ENCODE results near the gene RBP2. TPM values are rescaled to one million over a fixed set of nuclear protein-coding genes. Genes with fewer than 3 reads are reported as not detected.

Gene RBP2
- total RNA-seq, 1 donor from 2014 or later = not detected

Other genes with a start within 250 kb of the RBP2 start
- gene MRPS22, start 132.5 kb downstream of the RBP2 start, total RNA-seq = 55.4 and 58.2 TPM in 2 replicates
- gene COPB2, start 86.9 kb downstream of the RBP2 start, total RNA-seq = 140 and 174 TPM in 2 replicates
- gene RBP1, start 63.2 kb upstream of the RBP2 start, total RNA-seq = 126 and 362 TPM in 2 replicates
- 0.87 and 1.6 TPM in 2 replicates for gene NMNAT3, start 201.5 kb upstream of the RBP2 start, total RNA-seq

All from lung microvascular endothelial cell (primary cell).